ENCODE results near the gene A1CF.
"Not testable (repeated sequence)": the region's sequence is repeated elsewhere in the genome, so short reads cannot be mapped to it uniquely, and the experiment has no call there.

A1CF gene

GRCh38 chr10:50787962-50788361, 97.5 kb downstream of the A1CF start:
- DNase-seq = not testable (repeated sequence)

- DNase-seq = not testable (repeated sequence)
These were observed 103.4 kb downstream of the A1CF start for GRCh38 chr10:50782017-50782416.

- DNase-seq = not testable (repeated sequence)
These were observed 105.4 kb downstream of the A1CF start for GRCh38 chr10:50780036-50780435.

- DNase-seq = not testable (repeated sequence)
These were observed 110.6 kb downstream of the A1CF start for GRCh38 chr10:50774868-50775267.

- not testable (repeated sequence) for DNase-seq
These were observed 113.4 kb downstream of the A1CF start for GRCh38 chr10:50772042-50772441.

- DNase-seq = not testable (repeated sequence)
These were observed 118.5 kb downstream of the A1CF start for GRCh38 chr10:50766774-50767513.

Measured in SW 1271 (cell line).